Keratinocyte (primary cell): Measurements from ENCODE around the gene GNA14. TPM values are rescaled to one million over a fixed set of nuclear protein-coding genes. Genes with fewer than 3 reads are reported as not detected.

ENCODE experiments used
- DNase-seq: peaks from one replicate; pipeline ENCODE4 v3.0.0-alpha.2; 2011; ENCODE audit warnings: low read depth, missing footprints, low spot score
- FAIRE-seq: peaks from 2 replicates; lab custom pipeline; 2011; peaks lifted over from hg19 to GRCh38; lab: Jason Lieb, UNC
- H2AFZ ChIP-seq: 2 replicates; pipeline ENCODE4 v1.6.0; 2012; ENCODE audit warnings: low read length, control low read depth, inconsistent platforms; ENCODE audit not compliant: control insufficient read depth
- H3K27ac ChIP-seq: 2 replicates; pipeline ENCODE4 v1.5.1; 2011; ENCODE audit warnings: low read length; ENCODE audit not compliant: control insufficient read depth, insufficient read depth
- H3K27me3 ChIP-seq: 3 replicates; pipeline ENCODE4 v1.6.0; 2011; ENCODE audit warnings: low read length; ENCODE audit not compliant: control insufficient read depth, insufficient read depth; ENCODE audit errors: extremely low read depth
- H3K36me3 ChIP-seq, 2 experiments: 2 replicates in 1 of 2; 3 replicates in 1 of 2; pipeline ENCODE4 v1.5.1; 2011; ENCODE audit warnings: low read length in 2 of 2, mild to moderate bottlenecking in 1 of 2; ENCODE audit not compliant: control insufficient read depth in 2 of 2, insufficient read depth in 2 of 2; ENCODE audit errors: extremely low read depth in 1 of 2
- H3K4me1 ChIP-seq: 3 replicates; pipeline ENCODE4 v1.5.1; 2011; ENCODE audit warnings: low read length; ENCODE audit not compliant: control insufficient read depth, insufficient read depth; ENCODE audit errors: extremely low read depth
- H3K4me2 ChIP-seq: 3 replicates; pipeline ENCODE4 v1.6.0; 2011; ENCODE audit warnings: low read depth, low read length; ENCODE audit not compliant: control insufficient read depth, insufficient read depth; ENCODE audit errors: extremely low read depth
- H3K4me3 ChIP-seq, 3 experiments: fragments of 200-600 bp in 1 of 3; sonication (generic) in 1 of 3; 2 replicates in 2 of 3; 3 replicates in 1 of 3; pipeline ENCODE4 v1.5.1; 2011 to 2016; ENCODE audit warnings: low read length in 3 of 3, mild to moderate bottlenecking in 3 of 3, control low read depth in 2 of 3, inconsistent platforms in 1 of 3, low read depth in 1 of 3, mixed read lengths in 1 of 3, mixed run types in 1 of 3, moderate library complexity in 1 of 3; ENCODE audit not compliant: control insufficient read depth in 2 of 3, insufficient read depth in 2 of 3; ENCODE audit errors: extremely low read depth in 1 of 3
- H3K79me2 ChIP-seq: 2 replicates; pipeline ENCODE4 v1.6.0; 2012; ENCODE audit warnings: low read length; ENCODE audit not compliant: control insufficient read depth, insufficient read depth
- H3K9ac ChIP-seq: 3 replicates; pipeline ENCODE4 v1.6.0; 2011; ENCODE audit warnings: low read length; ENCODE audit not compliant: control insufficient read depth, insufficient read depth; ENCODE audit errors: extremely low read depth
- H3K9me1 ChIP-seq: 3 replicates; pipeline ENCODE4 v1.6.0; 2011; ENCODE audit warnings: low read length; ENCODE audit not compliant: control insufficient read depth, insufficient read depth; ENCODE audit errors: extremely low read depth
- H3K9me3 ChIP-seq: 2 replicates; pipeline ENCODE4 v1.5.1; 2012; ENCODE audit warnings: low read depth, low read length; ENCODE audit not compliant: control insufficient read depth
- H4K20me1 ChIP-seq: 3 replicates; pipeline ENCODE4 v1.6.0; 2011; ENCODE audit warnings: low read length; ENCODE audit not compliant: control insufficient read depth, insufficient read depth; ENCODE audit errors: extremely low read depth
- EZH2 ChIP-seq: IDR thresholded peaks from one replicate; pipeline ENCODE4 v1.6.1; 2012; ENCODE audit warnings: inconsistent platforms, mild to moderate bottlenecking, low read length, moderate library complexity
- dilution Hi-C: fragments of 300-500 bp; cut with MboI; formaldehyde crosslinking; loops from one replicate; pipeline ENCODE4 v1.7.0; 2020; ENCODE audit warnings: low sequenced_read_pairs; ENCODE audit not compliant: extremely low pct_ligation_motif_present
- polyA plus RNA-seq, 5 experiments: library from polyadenylated mRNA; depleted of rRNA in 3 of 5; stranded (reverse) in 3 of 5; stranded (forward) in 1 of 5; unstranded in 1 of 5; fragments of >200 nt; gene quantifications; 1 replicate in 1 of 5; 2 replicates in 3 of 5; 3 replicates in 1 of 5; pipeline versions ENCODE4 v1.2.1 to v1.2.3, GENCODE V29; 2011 to 2012; ENCODE audit warnings: missing spikeins in 2 of 5, low read depth in 1 of 5, low replicate concordance in 1 of 5
- TF ChIP-seq, protein P1 (sequence below), 3 experiments: IDR thresholded peaks in 1 of 3; conservative IDR thresholded peaks in 1 of 3; optimal IDR thresholded peaks in 1 of 3; 2 replicates in 2 of 3; 3 replicates in 1 of 3; pipeline versions ENCODE3 to v1.5.1; 2011; ENCODE audit warnings: low read length in 3 of 3, mild to moderate bottlenecking in 3 of 3, moderate library complexity in 2 of 3, control low read depth in 1 of 3, inconsistent platforms in 1 of 3; ENCODE audit not compliant: insufficient read depth in 2 of 3; ENCODE audit errors: extremely low read depth in 1 of 3

The GNA14 gene
- polyA plus RNA-seq, 1 donor (not counting 4 experiments of a cell fraction or from before 2014, with no cell fraction given): not detected

DNA sequence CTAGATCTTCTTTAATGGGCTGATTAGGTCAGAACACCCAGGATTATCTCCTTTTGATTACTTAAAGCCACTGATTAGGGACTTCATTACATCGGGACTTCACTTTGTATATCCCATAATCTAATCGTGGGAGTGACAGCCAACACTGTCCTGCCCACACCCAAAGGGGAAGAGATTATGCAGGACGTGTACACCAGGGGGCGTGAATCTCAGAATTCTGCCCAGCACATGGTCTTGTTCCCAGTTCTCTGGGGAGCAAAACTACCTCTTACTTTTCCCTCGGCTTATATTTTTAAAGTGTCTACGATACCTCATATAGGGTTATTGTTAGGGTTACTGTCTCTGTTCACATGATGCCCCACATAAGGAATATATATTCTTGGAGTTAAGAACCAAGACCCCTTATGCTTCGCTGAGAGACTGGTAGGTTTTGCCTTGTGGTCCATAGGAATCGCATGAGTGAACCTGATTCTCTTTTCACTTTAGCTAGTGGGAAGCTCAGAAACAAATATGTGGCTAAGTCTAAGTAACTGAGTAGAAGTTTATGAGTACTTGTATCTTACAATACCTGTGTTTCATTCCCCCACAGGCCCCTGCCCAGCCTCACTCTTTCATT is 192.7 kb downstream of the GNA14 start:
- dilution Hi-C loops: no loop called here
- Histone ChIP-seq H3K9me1 (no peaks in the 10 kb centered on the region), H4K20me1 (no peaks in the 10 kb centered on the region), H2AFZ (no peak overlapping the region), H3K27ac (no peak overlapping the region), H3K36me3 (no peaks in the 10 kb centered on the region), H3K4me3 (no peak overlapping the region), H3K9ac (no peak overlapping the region), H3K9me3 (no peaks in the 10 kb centered on the region), H3K4me1 (no peaks in the 10 kb centered on the region), H3K79me2 (no peaks in the 10 kb centered on the region), H3K27me3 (no peaks in the 10 kb centered on the region), H3K4me2 (no peak overlapping the region)
- FAIRE-seq (no peak), DNase-seq (no peak)
- no peak for TF ChIP-seq EZH2
- TF ChIP-seq, protein P1, sequence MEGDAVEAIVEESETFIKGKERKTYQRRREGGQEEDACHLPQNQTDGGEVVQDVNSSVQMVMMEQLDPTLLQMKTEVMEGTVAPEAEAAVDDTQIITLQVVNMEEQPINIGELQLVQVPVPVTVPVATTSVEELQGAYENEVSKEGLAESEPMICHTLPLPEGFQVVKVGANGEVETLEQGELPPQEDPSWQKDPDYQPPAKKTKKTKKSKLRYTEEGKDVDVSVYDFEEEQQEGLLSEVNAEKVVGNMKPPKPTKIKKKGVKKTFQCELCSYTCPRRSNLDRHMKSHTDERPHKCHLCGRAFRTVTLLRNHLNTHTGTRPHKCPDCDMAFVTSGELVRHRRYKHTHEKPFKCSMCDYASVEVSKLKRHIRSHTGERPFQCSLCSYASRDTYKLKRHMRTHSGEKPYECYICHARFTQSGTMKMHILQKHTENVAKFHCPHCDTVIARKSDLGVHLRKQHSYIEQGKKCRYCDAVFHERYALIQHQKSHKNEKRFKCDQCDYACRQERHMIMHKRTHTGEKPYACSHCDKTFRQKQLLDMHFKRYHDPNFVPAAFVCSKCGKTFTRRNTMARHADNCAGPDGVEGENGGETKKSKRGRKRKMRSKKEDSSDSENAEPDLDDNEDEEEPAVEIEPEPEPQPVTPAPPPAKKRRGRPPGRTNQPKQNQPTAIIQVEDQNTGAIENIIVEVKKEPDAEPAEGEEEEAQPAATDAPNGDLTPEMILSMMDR (optimal IDR thresholded peaks at IDR 0.05 in 1 of 3, IDR thresholded peaks at IDR 0.05 in 1 of 3, conservative IDR thresholded peaks at IDR 0.05 in 1 of 3; ENCODE audit: extremely low read depth in 1 of 3, insufficient read depth in 2 of 3, low read length in 3 of 3): peak; percentile 69 to 82 (median 76)

DNA sequence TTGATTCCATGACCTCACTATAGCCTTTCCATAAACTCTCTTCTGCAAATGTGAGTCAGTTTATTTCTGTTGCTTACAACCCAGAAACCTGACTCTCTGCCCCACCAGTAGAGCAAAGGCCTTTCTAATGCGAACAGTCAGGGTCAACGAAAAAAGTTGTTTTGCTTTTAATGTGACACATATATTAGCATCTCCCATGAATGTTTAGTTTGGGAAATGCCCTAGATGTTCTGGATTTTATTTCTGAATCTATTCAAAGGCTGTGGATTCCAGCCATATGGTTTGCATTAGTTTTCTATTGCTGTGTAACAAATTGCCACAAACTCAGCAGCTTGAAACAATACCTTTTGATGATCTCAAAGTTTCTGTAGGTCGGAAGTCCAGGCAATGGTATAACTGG is 193.5 kb downstream of the GNA14 start:
- Histone ChIP-seq H3K36me3 (no peaks in the 10 kb centered on the region), H3K4me3 (no peak overlapping the region), H3K9me1 (no peaks in the 10 kb centered on the region), H3K9me3 (no peaks in the 10 kb centered on the region), H3K9ac (no peak overlapping the region), H3K4me2 (no peak overlapping the region), H2AFZ (no peak overlapping the region), H3K27ac (no peak overlapping the region), H3K27me3 (no peaks in the 10 kb centered on the region), H4K20me1 (no peaks in the 10 kb centered on the region), H3K4me1 (peaks cover 5% of the 10 kb centered on the region), H3K79me2 (no peaks in the 10 kb centered on the region)
- DNase-seq (no peak), FAIRE-seq (no peak)
- dilution Hi-C loops: no loop called here
- no peak for TF ChIP-seq EZH2
- TF ChIP-seq, protein P1 (optimal IDR thresholded peaks at IDR 0.05 in 1 of 3, IDR thresholded peaks at IDR 0.05 in 1 of 3, conservative IDR thresholded peaks at IDR 0.05 in 1 of 3; ENCODE audit: extremely low read depth in 1 of 3, insufficient read depth in 2 of 3, low read length in 3 of 3): no peak
